Ascending aorta (tissue), 2 donors: ENCODE results near the gene CGB3. TPM values are rescaled to one million over a fixed set of nuclear protein-coding genes. Genes with fewer than 3 reads are reported as not detected.

Source experiments
- DNase-seq, 2 donors: peaks; one replicate each; pipeline ENCODE4 v3.0.0-alpha.2; 2019; ENCODE audit warnings: low spot score in 2 of 2
- H3K27ac ChIP-seq, 2 donors: fragments of 200-600 bp; sonication (generic); one replicate each; pipeline ENCODE4 v1.5.1; 2016 to 2017; ENCODE audit warnings: mild to moderate bottlenecking in 1 of 2
- H3K27me3 ChIP-seq: fragments of 200-600 bp; sonication (generic); one replicate; pipeline ENCODE4 v1.5.1; 2017
- H3K36me3 ChIP-seq, 2 donors: fragments of 200-600 bp; sonication (generic); one replicate each; pipeline ENCODE4 v1.5.1; 2016
- H3K4me1 ChIP-seq, 2 donors: fragments of 200-600 bp; sonication (generic); one replicate each; pipeline ENCODE4 v1.5.1; 2016 to 2017; ENCODE audit warnings: mild to moderate bottlenecking in 1 of 2
- H3K4me3 ChIP-seq, 2 donors: fragments of 200-600 bp; sonication (generic); one replicate each; pipeline ENCODE4 v1.5.1; 2016 to 2017; ENCODE audit warnings: mild to moderate bottlenecking in 1 of 2
- H3K9me3 ChIP-seq, 2 donors: fragments of 200-600 bp; sonication (generic); one replicate each; pipeline ENCODE4 v1.5.1; 2016
- intact Hi-C: fragments of 100-400 bp; cut with DNase I; formaldehyde crosslinking; loops from one replicate; pipeline ENCODE4 v1.15.1; 2023
- total RNA-seq: library from RNA; depleted of rRNA; stranded (reverse); fragments of >200 nt; gene quantifications from one replicate; pipeline ENCODE4 v1.1.0, GENCODE V29; 2016
- TF ChIP-seq, protein P1 (sequence below), 3 experiments: fragments of 200-600 bp in 2 of 3; fragments of 450-650 bp in 1 of 3; sonication (generic) in 2 of 3; IDR thresholded peaks; one replicate each; pipeline ENCODE4 v1.5.1; 2016 to 2019; ENCODE audit warnings: antibody characterized with exemption in 3 of 3, mild to moderate bottlenecking in 1 of 3, moderate library complexity in 1 of 3

CGB3 gene
- total RNA-seq, 1 donor from 2014 or later = not detected

DNA sequence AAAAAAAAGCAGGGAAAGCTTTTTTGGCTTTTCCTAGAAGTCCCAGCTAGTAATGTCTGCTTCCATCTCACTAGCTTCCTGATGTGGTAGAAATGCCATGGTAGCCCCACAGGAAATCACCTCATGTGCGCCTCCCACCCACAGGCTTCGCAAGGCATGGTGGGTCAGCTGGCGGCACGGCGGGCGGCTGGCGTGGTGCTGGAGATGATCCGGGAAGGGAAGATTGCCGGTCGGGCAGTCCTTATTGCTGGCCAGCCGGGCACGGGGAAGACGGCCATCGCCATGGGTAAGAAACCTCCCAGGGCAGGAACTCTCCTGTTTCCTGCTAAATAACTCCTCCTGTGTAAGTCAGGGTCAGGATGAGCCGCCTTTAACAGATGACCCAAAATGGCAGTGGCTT is 20.0 kb downstream of the CGB3 start:
- TF ChIP-seq, protein P1, sequence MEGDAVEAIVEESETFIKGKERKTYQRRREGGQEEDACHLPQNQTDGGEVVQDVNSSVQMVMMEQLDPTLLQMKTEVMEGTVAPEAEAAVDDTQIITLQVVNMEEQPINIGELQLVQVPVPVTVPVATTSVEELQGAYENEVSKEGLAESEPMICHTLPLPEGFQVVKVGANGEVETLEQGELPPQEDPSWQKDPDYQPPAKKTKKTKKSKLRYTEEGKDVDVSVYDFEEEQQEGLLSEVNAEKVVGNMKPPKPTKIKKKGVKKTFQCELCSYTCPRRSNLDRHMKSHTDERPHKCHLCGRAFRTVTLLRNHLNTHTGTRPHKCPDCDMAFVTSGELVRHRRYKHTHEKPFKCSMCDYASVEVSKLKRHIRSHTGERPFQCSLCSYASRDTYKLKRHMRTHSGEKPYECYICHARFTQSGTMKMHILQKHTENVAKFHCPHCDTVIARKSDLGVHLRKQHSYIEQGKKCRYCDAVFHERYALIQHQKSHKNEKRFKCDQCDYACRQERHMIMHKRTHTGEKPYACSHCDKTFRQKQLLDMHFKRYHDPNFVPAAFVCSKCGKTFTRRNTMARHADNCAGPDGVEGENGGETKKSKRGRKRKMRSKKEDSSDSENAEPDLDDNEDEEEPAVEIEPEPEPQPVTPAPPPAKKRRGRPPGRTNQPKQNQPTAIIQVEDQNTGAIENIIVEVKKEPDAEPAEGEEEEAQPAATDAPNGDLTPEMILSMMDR (IDR thresholded peaks at IDR 0.05) = no peak
- no peaks in the 10 kb centered on the region for H3K9me3 ChIP-seq
- H3K27me3 ChIP-seq = no peaks in the 10 kb centered on the region
- H3K36me3 ChIP-seq = peaks cover 54 to 58% of the 10 kb centered on the region in 2 donors
- H3K27ac ChIP-seq = no peak overlapping the region
- no peak for DNase-seq
- H3K4me3 ChIP-seq = no peak overlapping the region
- H3K4me1 ChIP-seq = no peaks in the 10 kb centered on the region
- intact Hi-C loops = no loop called here

- Histone ChIP-seq H3K27me3 (no peaks in the 10 kb centered on the region), H3K36me3 (peaks cover 22 to 24% of the 10 kb centered on the region in 2 donors), H3K9me3 (no peaks in the 10 kb centered on the region), H3K27ac (no peak overlapping the region), H3K4me3 (no peak overlapping the region), H3K4me1 (peaks cover 0 to 3% of the 10 kb centered on the region in 2 donors)
- TF ChIP-seq, protein P1 (IDR thresholded peaks at IDR 0.05) = peak; percentile 23 to 51 (median 32)
- intact Hi-C loops = no loop called here
- no peak for DNase-seq
Measured at GRCh38 chr19:48999481-49000325, 24.4 kb downstream of the CGB3 start.

DNA sequence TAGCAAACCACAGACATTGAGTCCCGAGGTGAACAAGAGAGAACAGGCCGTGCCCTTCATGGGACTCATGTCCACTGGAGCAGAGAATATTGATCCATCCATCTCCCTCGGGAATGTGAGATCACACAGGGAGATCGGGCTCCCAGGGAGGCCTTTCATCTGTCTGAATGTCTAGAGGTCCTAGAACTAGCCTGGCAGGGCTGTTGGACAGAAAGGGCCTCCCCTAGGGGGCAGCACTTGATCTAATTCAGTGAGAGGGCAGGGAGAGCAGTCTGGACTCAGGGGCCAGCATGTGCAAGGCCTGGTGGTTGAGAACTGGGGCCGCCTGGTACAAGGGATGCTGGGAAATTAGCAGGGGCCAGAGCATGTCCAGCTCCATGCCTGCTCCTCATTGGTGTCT is 26.2 kb downstream of the CGB3 start:
- intact Hi-C loops = no loop called here
- Histone ChIP-seq H3K27me3 (no peaks in the 10 kb centered on the region), H3K9me3 (no peaks in the 10 kb centered on the region), H3K4me3 (no peak overlapping the region), H3K27ac (no peak overlapping the region), H3K4me1 (peaks cover 7 to 9% of the 10 kb centered on the region in 2 donors), H3K36me3 (peaks cover 7 to 8% of the 10 kb centered on the region in 2 donors)
- TF ChIP-seq, protein P1 (IDR thresholded peaks at IDR 0.05) = peak in 1 of 3 experiments; percentile 20
- DNase-seq = no peak

- Histone ChIP-seq H3K36me3 (peaks cover 3 to 8% of the 10 kb centered on the region in 2 donors), H3K9me3 (no peaks in the 10 kb centered on the region), H3K27ac (peak overlapping the region; percentile 94), H3K4me3 (peak overlapping the region; percentile 47 to 81), H3K4me1 (peaks cover 21 to 26% of the 10 kb centered on the region in 2 donors), H3K27me3 (no peaks in the 10 kb centered on the region)
- DNase-seq = no peak
- TF ChIP-seq, protein P1 (IDR thresholded peaks at IDR 0.05) = no peak
- intact Hi-C loops = loop anchor here (5.0 kb wide), 1 partner anchor 153 kb away; no protein-coding TSS in a partner anchor
Measured at GRCh38 chr19:48994035-48994386, 30.1 kb downstream of the CGB3 start.

GRCh38 chr19:48993175-48994034 is 30.7 kb downstream of the CGB3 start, which contains the start of the genes GYS1 and RUVBL2:
Gene GYS1, minus strand, starts transcription at chr19:48993309. Its CDS starts 197 bp downstream, at chr19:48993112.
Gene RUVBL2, plus strand, starts transcription at chr19:48993887. Its CDS starts 25 bp downstream, at chr19:48993912.
- Histone ChIP-seq H3K4me3 (peak within 1 kb of the TSS; percentile 58 to 81), H3K27ac (peak within 1 kb of the TSS; percentile 94), H3K4me1 (peaks cover 21 to 26% of the 10 kb centered on the region in 2 donors), H3K9me3 (no peaks in the 10 kb centered on the region), H3K36me3 (peaks cover 6 to 14% of the 10 kb centered on the region in 2 donors), H3K27me3 (no peaks in the 10 kb centered on the region)
- DNase-seq = peak; percentile 99 to 100
- TF ChIP-seq, protein P1 (IDR thresholded peaks at IDR 0.05) = peak; percentile 98 to 100 (median 99)
- intact Hi-C loops = loop anchor here (1.0 to 5.0 kb wide), 5 partner anchors 14 to 154 kb away; partner anchors contain the start of genes FTL, NUCB1 and SNRNP70
